EL (cell line): Measurements from ENCODE around the gene RAPGEF3.
A peak's percentile ranks its signal among the peaks of the same experiment; 100 is the strongest.

Source experiments
- DNase-seq: peaks from one replicate; pipeline ENCODE4 v3.0.0-alpha.2; 2016

The RAPGEF3 gene

GRCh38 chr12:47741340-47741703 is 17.4 kb downstream of the RAPGEF3 start:
- peak; percentile 44 for DNase-seq

GRCh38 chr12:47740606-47741339 is 17.9 kb downstream of the RAPGEF3 start:
- DNase-seq, result no peak

GRCh38 chr12:47739979-47740378 is 18.7 kb downstream of the RAPGEF3 start:
- no peak for DNase-seq

GRCh38 chr12:47739297-47739696 is 19.4 kb downstream of the RAPGEF3 start:
- no peak for DNase-seq

- no peak for DNase-seq
Observed at GRCh38 chr12:47737936-47738594, 20.6 kb downstream of the RAPGEF3 start.

- DNase-seq, result peak; percentile 74
Observed at GRCh38 chr12:47736877-47737676, 21.6 kb downstream of the RAPGEF3 start.

- no peak for DNase-seq
Observed at GRCh38 chr12:47736216-47736615, 22.5 kb downstream of the RAPGEF3 start.

GRCh38 chr12:47735649-47736048 is 23.0 kb downstream of the RAPGEF3 start:
- no peak for DNase-seq

- no peak for DNase-seq
Observed at GRCh38 chr12:47734725-47735480, 23.8 kb downstream of the RAPGEF3 start.

- no peak for DNase-seq
Observed at GRCh38 chr12:47733142-47733541, 25.5 kb downstream of the RAPGEF3 start.

- DNase-seq, result no peak
Observed at GRCh38 chr12:47732504-47732903, 26.2 kb downstream of the RAPGEF3 start.

GRCh38 chr12:47731723-47732122 is 27.0 kb downstream of the RAPGEF3 start:
- no peak for DNase-seq

- peak; percentile 58 for DNase-seq
Observed at GRCh38 chr12:47730341-47730744, 28.3 kb downstream of the RAPGEF3 start.

- DNase-seq, result peak; percentile 91
Observed at GRCh38 chr12:47729233-47729632, 29.4 kb downstream of the RAPGEF3 start.

- peak; percentile 85 for DNase-seq
Observed at GRCh38 chr12:47725893-47726292, 32.8 kb downstream of the RAPGEF3 start.

- no peak for DNase-seq
Observed at GRCh38 chr12:47725091-47725772, 33.4 kb downstream of the RAPGEF3 start, which contains the start of gene ENDOU. Gene ENDOU (minus strand): TSS chr12:47725490. CDS start chr12:47725413, 77 bp downstream.

GRCh38 chr12:47722941-47723631 is 35.6 kb downstream of the RAPGEF3 start:
- DNase-seq, result no peak

GRCh38 chr12:47722136-47722834 is 36.4 kb downstream of the RAPGEF3 start:
- no peak for DNase-seq

GRCh38 chr12:47721431-47721973 is 37.2 kb downstream of the RAPGEF3 start:
- DNase-seq, result no peak

- no peak for DNase-seq
Observed at GRCh38 chr12:47718531-47718930, 40.1 kb downstream of the RAPGEF3 start.
